AG04450 (cell line): ENCODE results near the gene SMIM32. TPM values are rescaled to one million over a fixed set of nuclear protein-coding genes. Genes with fewer than 3 reads are reported as not detected.

ENCODE experiments used
- CTCF ChIA-PET: fragments of 300-600, 350-600 bp; formaldehyde crosslinking; extraction: SDS; loops from one replicate; lab custom pipeline; 2022; ENCODE audit warnings: antibody characterized with exemption, inconsistent platforms; lab: Charles Lee
- POLR2A ChIA-PET: fragments of 350-600 bp; formaldehyde crosslinking; extraction: SDS; loops from one replicate; lab custom pipeline; 2021; ENCODE audit warnings: antibody characterized with exemption, inconsistent platforms; lab: Yijun Ruan, JAX
- DNase-seq: peaks from one replicate; pipeline ENCODE4 v3.0.0-alpha.2; 2011; ENCODE audit warnings: low read depth, low spot score
- H3K27ac ChIP-seq: one replicate; pipeline ENCODE4 v1.5.1; 2012; ENCODE audit warnings: low read depth, low read length, control low read depth
- H3K27me3 ChIP-seq: one replicate; pipeline ENCODE4 v1.6.0; 2012; ENCODE audit warnings: low read length; ENCODE audit not compliant: control insufficient read depth, insufficient read depth
- H3K4me3 ChIP-seq: 2 replicates; pipeline ENCODE4 v1.5.1; 2011; ENCODE audit warnings: mild to moderate bottlenecking, low read depth, low read length, control low read depth
- H3K9me3 ChIP-seq: 2 replicates; pipeline ENCODE4 v1.5.1; 2012; ENCODE audit warnings: low read length; ENCODE audit not compliant: control insufficient read depth, insufficient read depth
- polyA plus RNA-seq: library from polyadenylated mRNA; depleted of rRNA; stranded (reverse); fragments of >200 nt; gene quantifications from 2 replicates; pipeline ENCODE4 v1.2.3, GENCODE V29; 2011
- TF ChIP-seq, protein P1 (sequence below): IDR thresholded peaks from 2 replicates; pipeline ENCODE4 v1.5.1; 2011; ENCODE audit warnings: low read depth, low read length, control low read depth, inconsistent platforms

SMIM32 gene
- polyA plus RNA-seq, 1 experiment, result not detected

DNA sequence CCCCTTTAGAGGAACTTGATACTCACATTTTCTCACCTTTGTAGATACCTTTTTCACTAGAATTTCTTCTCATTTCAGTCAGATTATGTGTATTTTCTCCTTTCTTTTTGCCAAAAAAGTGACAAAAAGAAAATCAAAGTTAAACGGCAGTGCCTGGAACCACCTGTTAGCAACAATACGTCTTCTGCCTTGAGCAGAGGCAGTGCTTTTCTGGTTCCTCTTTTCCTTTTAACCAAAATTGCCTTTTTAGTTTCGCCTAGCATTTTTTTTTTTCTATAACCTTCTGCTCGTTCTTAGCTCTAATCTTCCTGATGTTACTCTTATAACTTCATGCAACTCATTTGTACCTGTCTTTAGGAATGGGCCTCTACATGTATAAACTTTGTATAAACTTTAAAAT lies 26.1 kb downstream of the SMIM32 start:
- Histone ChIP-seq H3K4me3 (no peak overlapping the region), H3K27ac (no peak overlapping the region), H3K27me3 (no peaks in the 10 kb centered on the region), H3K9me3 (no peaks in the 10 kb centered on the region)
- ChIA-PET CTCF (no interaction called here), POLR2A (no interaction called here)
- no peak for DNase-seq
- TF ChIP-seq, protein P1, sequence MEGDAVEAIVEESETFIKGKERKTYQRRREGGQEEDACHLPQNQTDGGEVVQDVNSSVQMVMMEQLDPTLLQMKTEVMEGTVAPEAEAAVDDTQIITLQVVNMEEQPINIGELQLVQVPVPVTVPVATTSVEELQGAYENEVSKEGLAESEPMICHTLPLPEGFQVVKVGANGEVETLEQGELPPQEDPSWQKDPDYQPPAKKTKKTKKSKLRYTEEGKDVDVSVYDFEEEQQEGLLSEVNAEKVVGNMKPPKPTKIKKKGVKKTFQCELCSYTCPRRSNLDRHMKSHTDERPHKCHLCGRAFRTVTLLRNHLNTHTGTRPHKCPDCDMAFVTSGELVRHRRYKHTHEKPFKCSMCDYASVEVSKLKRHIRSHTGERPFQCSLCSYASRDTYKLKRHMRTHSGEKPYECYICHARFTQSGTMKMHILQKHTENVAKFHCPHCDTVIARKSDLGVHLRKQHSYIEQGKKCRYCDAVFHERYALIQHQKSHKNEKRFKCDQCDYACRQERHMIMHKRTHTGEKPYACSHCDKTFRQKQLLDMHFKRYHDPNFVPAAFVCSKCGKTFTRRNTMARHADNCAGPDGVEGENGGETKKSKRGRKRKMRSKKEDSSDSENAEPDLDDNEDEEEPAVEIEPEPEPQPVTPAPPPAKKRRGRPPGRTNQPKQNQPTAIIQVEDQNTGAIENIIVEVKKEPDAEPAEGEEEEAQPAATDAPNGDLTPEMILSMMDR, result no peak

DNA sequence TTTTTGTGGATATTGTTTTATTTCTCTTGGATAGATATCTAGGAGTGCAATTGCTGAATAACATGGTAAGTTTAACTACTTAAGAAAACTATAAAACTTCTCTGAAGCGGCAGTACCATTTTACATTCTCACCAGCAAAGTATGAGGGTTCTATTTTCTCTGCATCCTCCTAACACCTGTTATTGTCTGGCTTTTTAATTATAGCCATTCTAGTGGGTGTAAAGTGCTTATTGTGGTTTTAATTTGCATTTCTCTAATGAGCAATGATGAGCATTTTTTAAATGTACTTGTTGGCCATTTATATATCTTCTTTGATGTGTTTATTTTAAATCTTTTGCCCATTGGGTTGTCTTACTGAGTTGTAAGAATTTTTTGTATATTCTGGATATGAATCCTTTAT lies 28.7 kb downstream of the SMIM32 start:
- POLR2A ChIA-PET, result no interaction called here
- DNase-seq, result no peak
- Histone ChIP-seq H3K9me3 (no peaks in the 10 kb centered on the region), H3K27ac (no peak overlapping the region), H3K27me3 (no peaks in the 10 kb centered on the region), H3K4me3 (no peak overlapping the region)
- TF ChIP-seq, protein P1, result no peak
- CTCF ChIA-PET, result interaction anchor here (1.1 to 3.8 kb wide), 4 partner anchors 10 to 276 kb away, joined by 3 to 25 read pairs (median 4); no protein-coding TSS in a partner anchor

DNA sequence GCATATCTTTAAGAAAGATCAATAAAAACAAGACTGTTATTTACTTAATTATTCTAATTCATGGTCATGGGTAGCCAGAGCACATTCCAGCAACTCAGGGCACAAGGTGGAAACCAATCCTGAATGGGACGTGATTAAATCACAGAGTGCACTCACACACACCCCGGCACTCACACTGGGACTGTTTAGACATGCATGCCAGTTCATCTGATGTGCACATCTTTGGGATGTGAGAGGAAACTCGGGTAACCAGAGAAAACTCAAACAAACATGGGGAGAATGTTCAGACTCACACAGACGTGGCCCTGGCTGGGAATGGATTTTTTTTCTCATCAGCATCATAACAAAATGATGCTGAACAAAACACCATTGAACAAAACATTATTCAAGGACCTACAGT lies 31.0 kb downstream of the SMIM32 start:
- Histone ChIP-seq H3K27me3 (no peaks in the 10 kb centered on the region), H3K9me3 (no peaks in the 10 kb centered on the region), H3K4me3 (no peak overlapping the region), H3K27ac (no peak overlapping the region)
- TF ChIP-seq, protein P1, result no peak
- no peak for DNase-seq
- POLR2A ChIA-PET, result no interaction called here
- CTCF ChIA-PET, result interaction anchor here (3.8 kb wide), 1 partner anchor 12 kb away, joined by 25 read pairs; no protein-coding TSS in a partner anchor

DNA sequence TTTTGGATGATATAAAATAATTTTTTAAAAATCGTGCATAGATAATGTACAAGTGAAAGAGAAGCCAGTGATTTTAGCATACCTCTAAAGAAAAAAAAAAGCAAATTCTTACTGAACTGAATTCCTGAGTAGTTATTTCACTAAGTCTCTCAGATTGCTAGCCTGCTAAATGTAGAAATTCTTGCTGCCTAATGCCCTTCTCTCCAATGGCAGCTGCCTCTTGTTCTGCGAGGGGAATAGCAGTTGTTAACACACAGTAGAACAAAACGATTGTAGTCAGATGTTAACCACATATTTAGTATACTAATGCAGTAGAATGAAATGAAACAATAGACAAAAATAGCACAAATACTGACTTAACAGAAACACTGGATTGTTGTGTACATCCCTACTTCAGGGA lies 33.5 kb downstream of the SMIM32 start:
- POLR2A ChIA-PET, result no interaction called here
- Histone ChIP-seq H3K27me3 (no peaks in the 10 kb centered on the region), H3K4me3 (no peak overlapping the region), H3K9me3 (no peaks in the 10 kb centered on the region), H3K27ac (no peak overlapping the region)
- TF ChIP-seq, protein P1, result no peak
- DNase-seq, result peak; percentile 10
- CTCF ChIA-PET, result interaction anchor here (0.7 kb wide), 1 partner anchor 14 kb away, joined by 5 read pairs; no protein-coding TSS in a partner anchor

DNA sequence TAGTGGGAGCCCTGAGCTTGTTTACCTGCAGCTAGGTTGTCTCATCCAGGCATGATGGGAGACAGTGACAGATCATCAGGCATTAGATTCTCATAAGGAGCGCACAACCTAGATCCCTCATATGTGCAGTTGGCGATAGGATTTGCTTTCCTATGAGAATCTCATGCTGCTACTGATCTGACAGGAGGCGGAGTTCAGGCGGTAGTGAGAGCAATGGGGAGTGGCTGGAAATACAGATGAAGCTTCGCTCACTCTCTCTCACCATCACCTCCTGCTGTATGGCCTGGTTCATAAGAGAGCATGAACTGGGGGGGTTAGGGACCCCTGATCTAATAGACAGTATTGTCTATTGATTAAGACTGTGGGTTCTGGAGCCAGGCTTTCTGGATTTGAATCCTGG lies 35.4 kb downstream of the SMIM32 start:
- no peak overlapping the region for H3K4me3 ChIP-seq
- CTCF ChIA-PET, result interaction anchor here (2.4 kb wide), 1 partner anchor 17 kb away, joined by 15 read pairs; no protein-coding TSS in a partner anchor

More for the DNA sequence above, 35.4 kb downstream of the SMIM32 start:
- POLR2A ChIA-PET, result no interaction called here
- H3K9me3 ChIP-seq, result no peaks in the 10 kb centered on the region
- no peak for DNase-seq
- no peak overlapping the region for H3K27ac ChIP-seq
- no peaks in the 10 kb centered on the region for H3K27me3 ChIP-seq
- TF ChIP-seq, protein P1, result no peak
